Activated CD8-positive, alpha-beta memory T cell treated with anti-CD3 and anti-CD28 coated beads, Interleukin-2, amount 50 U/mL, for 1 hour (primary cell): ENCODE measurements around the gene MYCBPAP.

Source experiments
- DNase-seq: peaks from one replicate; pipeline ENCODE4 v3.0.0-alpha.2; 2020; ENCODE audit errors: extremely low read depth

MYCBPAP gene

DNA sequence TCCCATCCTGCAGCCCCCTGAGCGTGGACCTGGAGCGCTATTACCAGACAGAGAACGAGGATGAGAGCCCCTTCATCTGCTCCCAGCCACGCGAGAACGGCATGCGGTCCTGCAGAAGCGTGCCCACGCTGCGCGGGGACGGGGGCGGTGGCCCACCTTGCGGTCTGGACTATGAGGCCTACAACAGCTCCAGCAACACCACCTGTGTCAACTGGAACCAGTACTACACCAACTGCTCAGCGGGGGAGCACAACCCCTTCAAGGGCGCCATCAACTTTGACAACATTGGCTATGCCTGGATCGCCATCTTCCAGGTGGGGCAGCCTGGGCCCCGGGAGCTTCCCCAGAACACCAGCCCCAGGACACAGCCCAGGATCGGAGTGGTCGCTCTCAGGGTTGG, 64.3 kb downstream of the MYCBPAP start:
- no peak for DNase-seq

DNA sequence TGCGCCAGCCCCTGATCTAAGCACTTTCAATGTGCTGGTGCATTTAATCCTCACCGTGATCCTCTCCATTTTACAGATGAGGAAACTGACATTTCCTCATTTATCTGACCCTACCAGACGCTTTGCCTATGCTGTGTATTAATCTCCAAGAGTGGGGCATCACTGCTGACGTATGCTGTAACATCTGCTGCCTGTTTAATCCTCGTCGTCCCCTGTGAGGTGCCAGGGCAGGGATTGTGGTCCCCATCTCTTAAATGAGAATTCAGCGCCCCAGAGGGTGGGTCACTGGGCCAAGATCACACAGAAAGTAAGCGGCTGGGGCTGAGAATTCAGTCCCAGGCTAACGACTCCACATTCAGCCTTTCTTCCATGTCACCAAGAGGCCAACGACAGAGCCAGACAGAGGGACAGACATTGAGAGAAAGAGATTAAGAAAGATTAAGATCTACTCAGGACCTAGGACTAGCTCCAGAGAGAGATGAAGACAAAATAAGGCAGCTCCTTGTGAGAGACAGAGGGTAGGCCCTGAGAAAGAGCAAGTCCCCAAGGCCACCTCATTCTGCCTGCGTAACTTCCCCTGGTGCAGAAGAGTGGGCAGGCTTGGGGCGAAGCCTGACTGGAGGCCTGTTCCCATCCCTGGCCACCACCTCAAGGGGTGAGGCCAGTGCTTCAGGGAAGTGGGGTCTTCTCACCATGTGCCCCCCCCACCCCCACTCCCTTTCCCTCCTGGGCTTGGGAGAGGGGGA, 65.8 kb downstream of the MYCBPAP start:
- no peak for DNase-seq

DNA sequence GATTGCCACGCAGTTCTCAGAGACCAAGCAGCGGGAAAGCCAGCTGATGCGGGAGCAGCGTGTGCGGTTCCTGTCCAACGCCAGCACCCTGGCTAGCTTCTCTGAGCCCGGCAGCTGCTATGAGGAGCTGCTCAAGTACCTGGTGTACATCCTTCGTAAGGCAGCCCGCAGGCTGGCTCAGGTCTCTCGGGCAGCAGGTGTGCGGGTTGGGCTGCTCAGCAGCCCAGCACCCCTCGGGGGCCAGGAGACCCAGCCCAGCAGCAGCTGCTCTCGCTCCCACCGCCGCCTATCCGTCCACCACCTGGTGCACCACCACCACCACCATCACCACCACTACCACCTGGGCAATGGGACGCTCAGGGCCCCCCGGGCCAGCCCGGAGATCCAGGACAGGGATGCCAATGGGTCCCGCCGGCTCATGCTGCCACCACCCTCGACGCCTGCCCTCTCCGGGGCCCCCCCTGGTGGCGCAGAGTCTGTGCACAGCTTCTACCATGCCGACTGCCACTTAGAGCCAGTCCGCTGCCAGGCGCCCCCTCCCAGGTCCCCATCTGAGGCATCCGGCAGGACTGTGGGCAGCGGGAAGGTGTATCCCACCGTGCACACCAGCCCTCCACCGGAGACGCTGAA, 67.5 kb downstream of the MYCBPAP start:
- no peak for DNase-seq

DNA sequence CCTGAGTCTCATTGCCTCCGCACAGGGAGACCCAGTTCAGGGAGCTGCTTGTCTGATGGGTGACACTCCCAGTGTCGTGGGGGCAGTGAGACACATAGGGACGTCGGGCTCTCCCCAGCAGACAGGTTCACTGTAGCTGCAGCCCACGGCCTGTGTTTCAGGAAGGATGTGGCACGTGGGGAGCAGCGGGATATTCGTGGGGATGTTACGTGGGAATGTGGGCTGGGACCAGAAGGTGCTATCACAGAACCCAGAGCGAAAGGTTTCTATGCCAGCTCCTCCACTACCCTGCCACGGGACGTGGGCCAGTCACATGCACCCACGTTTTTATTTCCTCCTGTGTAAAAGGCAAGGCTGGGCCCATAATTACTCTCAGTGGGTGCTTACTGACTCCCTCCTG, 68.6 kb downstream of the MYCBPAP start:
- DNase-seq = no peak

DNA sequence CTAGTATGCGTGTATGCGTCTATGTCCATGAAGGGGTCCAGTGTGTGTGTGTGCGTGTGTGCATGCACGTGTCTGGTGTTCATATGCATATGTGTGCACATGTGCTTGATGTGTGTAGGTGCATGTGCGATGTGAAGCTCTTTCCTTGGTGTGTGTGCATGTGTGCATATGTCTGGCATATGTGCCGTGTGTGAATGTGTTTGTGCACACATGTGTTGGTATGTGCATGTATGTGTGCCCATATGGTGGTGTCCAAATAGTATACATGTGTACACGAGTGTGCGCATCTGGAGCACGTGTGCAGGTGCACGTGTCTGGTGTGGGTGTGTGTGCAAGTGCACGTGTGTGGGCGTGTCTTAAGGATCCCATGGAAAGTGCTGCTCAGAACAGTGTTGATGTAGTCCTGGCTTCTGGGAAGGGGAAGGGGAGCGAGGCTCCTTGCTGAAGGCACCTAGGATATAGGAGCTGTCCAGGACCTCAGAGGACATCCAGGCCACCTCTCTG, 69.3 kb downstream of the MYCBPAP start:
- no peak for DNase-seq

DNA sequence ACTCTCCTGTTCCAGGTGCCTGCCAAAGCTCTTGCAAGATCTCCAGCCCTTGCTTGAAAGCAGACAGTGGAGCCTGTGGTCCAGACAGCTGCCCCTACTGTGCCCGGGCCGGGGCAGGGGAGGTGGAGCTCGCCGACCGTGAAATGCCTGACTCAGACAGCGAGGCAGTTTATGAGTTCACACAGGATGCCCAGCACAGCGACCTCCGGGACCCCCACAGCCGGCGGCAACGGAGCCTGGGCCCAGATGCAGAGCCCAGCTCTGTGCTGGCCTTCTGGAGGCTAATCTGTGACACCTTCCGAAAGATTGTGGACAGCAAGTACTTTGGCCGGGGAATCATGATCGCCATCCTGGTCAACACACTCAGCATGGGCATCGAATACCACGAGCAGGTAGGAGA, 69.9 kb downstream of the MYCBPAP start:
- DNase-seq = no peak

DNA sequence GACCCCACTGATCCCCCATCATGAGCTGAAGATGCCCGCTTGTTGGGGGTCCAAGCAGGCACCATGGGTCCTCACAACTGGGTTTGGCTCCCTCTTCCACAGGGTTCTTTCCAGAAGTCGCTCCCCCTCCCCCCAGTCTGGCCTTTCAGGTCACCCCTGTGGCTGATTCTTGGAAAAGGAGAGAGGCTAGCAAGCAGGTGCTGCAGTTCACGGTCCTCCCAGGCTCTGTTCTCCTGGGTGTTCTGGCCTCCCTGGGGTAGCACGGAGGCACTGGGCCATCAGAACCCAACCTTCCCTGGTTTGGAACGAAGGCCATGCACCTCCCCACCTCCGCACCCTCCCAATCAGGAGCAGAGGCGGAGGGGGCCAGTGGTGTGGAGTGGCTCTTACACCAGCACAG, 71.2 kb downstream of the MYCBPAP start:
- no peak for DNase-seq

DNA sequence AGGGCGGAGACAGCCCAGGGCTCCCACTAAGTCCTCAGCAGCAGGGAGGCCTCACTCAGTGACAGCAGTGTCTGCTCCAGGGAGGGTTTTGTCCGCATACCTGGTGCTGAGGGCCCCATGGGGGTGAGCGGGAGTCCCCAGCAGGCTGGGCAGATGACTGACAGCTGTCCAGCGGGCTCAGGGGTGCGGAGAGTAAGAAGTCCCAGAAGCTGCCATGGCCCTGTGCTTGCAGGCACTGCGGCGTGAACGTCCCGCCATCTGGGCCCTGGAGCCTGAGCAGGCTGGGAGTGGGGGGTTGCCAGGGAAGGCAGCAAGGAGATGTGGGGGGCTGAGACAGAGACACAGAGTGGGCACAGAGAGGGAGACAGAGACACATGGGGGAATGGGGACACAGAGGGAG, 72.4 kb downstream of the MYCBPAP start:
- DNase-seq = no peak
